Keratinocyte (primary cell): ENCODE results near the gene BEND3. TPM values are rescaled to one million over a fixed set of nuclear protein-coding genes. Genes with fewer than 3 reads are reported as not detected.

Experiments
- DNase-seq: peaks from one replicate; pipeline ENCODE4 v3.0.0-alpha.2; 2011; ENCODE audit warnings: low read depth, missing footprints, low spot score
- FAIRE-seq: peaks from 2 replicates; lab custom pipeline; 2011; peaks lifted over from hg19 to GRCh38; lab: Jason Lieb, UNC
- H2AFZ ChIP-seq: 2 replicates; pipeline ENCODE4 v1.6.0; 2012; ENCODE audit warnings: low read length, control low read depth, inconsistent platforms; ENCODE audit not compliant: control insufficient read depth
- H3K27ac ChIP-seq: 2 replicates; pipeline ENCODE4 v1.5.1; 2011; ENCODE audit warnings: low read length; ENCODE audit not compliant: control insufficient read depth, insufficient read depth
- H3K27me3 ChIP-seq: 3 replicates; pipeline ENCODE4 v1.6.0; 2011; ENCODE audit warnings: low read length; ENCODE audit not compliant: control insufficient read depth, insufficient read depth; ENCODE audit errors: extremely low read depth
- H3K36me3 ChIP-seq, 2 experiments: 2 replicates in 1 of 2; 3 replicates in 1 of 2; pipeline ENCODE4 v1.5.1; 2011; ENCODE audit warnings: low read length in 2 of 2, mild to moderate bottlenecking in 1 of 2; ENCODE audit not compliant: control insufficient read depth in 2 of 2, insufficient read depth in 2 of 2; ENCODE audit errors: extremely low read depth in 1 of 2
- H3K4me1 ChIP-seq: 3 replicates; pipeline ENCODE4 v1.5.1; 2011; ENCODE audit warnings: low read length; ENCODE audit not compliant: control insufficient read depth, insufficient read depth; ENCODE audit errors: extremely low read depth
- H3K4me2 ChIP-seq: 3 replicates; pipeline ENCODE4 v1.6.0; 2011; ENCODE audit warnings: low read depth, low read length; ENCODE audit not compliant: control insufficient read depth, insufficient read depth; ENCODE audit errors: extremely low read depth
- H3K4me3 ChIP-seq, 3 experiments: fragments of 200-600 bp in 1 of 3; sonication (generic) in 1 of 3; 2 replicates in 2 of 3; 3 replicates in 1 of 3; pipeline ENCODE4 v1.5.1; 2011 to 2016; ENCODE audit warnings: low read length in 3 of 3, mild to moderate bottlenecking in 3 of 3, control low read depth in 2 of 3, inconsistent platforms in 1 of 3, low read depth in 1 of 3, mixed read lengths in 1 of 3, mixed run types in 1 of 3, moderate library complexity in 1 of 3; ENCODE audit not compliant: control insufficient read depth in 2 of 3, insufficient read depth in 2 of 3; ENCODE audit errors: extremely low read depth in 1 of 3
- H3K79me2 ChIP-seq: 2 replicates; pipeline ENCODE4 v1.6.0; 2012; ENCODE audit warnings: low read length; ENCODE audit not compliant: control insufficient read depth, insufficient read depth
- H3K9ac ChIP-seq: 3 replicates; pipeline ENCODE4 v1.6.0; 2011; ENCODE audit warnings: low read length; ENCODE audit not compliant: control insufficient read depth, insufficient read depth; ENCODE audit errors: extremely low read depth
- H3K9me1 ChIP-seq: 3 replicates; pipeline ENCODE4 v1.6.0; 2011; ENCODE audit warnings: low read length; ENCODE audit not compliant: control insufficient read depth, insufficient read depth; ENCODE audit errors: extremely low read depth
- H3K9me3 ChIP-seq: 2 replicates; pipeline ENCODE4 v1.5.1; 2012; ENCODE audit warnings: low read depth, low read length; ENCODE audit not compliant: control insufficient read depth
- H4K20me1 ChIP-seq: 3 replicates; pipeline ENCODE4 v1.6.0; 2011; ENCODE audit warnings: low read length; ENCODE audit not compliant: control insufficient read depth, insufficient read depth; ENCODE audit errors: extremely low read depth
- EZH2 ChIP-seq: IDR thresholded peaks from one replicate; pipeline ENCODE4 v1.6.1; 2012; ENCODE audit warnings: inconsistent platforms, mild to moderate bottlenecking, low read length, moderate library complexity
- dilution Hi-C: fragments of 300-500 bp; cut with MboI; formaldehyde crosslinking; loops from one replicate; pipeline ENCODE4 v1.7.0; 2020; ENCODE audit warnings: low sequenced_read_pairs; ENCODE audit not compliant: extremely low pct_ligation_motif_present
- polyA plus RNA-seq, 5 experiments: library from polyadenylated mRNA; depleted of rRNA in 3 of 5; stranded (reverse) in 3 of 5; stranded (forward) in 1 of 5; unstranded in 1 of 5; fragments of >200 nt; gene quantifications; 1 replicate in 1 of 5; 2 replicates in 3 of 5; 3 replicates in 1 of 5; pipeline versions ENCODE4 v1.2.1 to v1.2.3, GENCODE V29; 2011 to 2012; ENCODE audit warnings: missing spikeins in 2 of 5, low read depth in 1 of 5, low replicate concordance in 1 of 5
- TF ChIP-seq, protein P1 (sequence below), 3 experiments: IDR thresholded peaks in 1 of 3; conservative IDR thresholded peaks in 1 of 3; optimal IDR thresholded peaks in 1 of 3; 2 replicates in 2 of 3; 3 replicates in 1 of 3; pipeline versions ENCODE3 to v1.5.1; 2011; ENCODE audit warnings: low read length in 3 of 3, mild to moderate bottlenecking in 3 of 3, moderate library complexity in 2 of 3, control low read depth in 1 of 3, inconsistent platforms in 1 of 3; ENCODE audit not compliant: insufficient read depth in 2 of 3; ENCODE audit errors: extremely low read depth in 1 of 3

BEND3 gene
- polyA plus RNA-seq, 1 donor (not counting 4 experiments of a cell fraction or from before 2014, with no cell fraction given), result 2.1 TPM

DNA sequence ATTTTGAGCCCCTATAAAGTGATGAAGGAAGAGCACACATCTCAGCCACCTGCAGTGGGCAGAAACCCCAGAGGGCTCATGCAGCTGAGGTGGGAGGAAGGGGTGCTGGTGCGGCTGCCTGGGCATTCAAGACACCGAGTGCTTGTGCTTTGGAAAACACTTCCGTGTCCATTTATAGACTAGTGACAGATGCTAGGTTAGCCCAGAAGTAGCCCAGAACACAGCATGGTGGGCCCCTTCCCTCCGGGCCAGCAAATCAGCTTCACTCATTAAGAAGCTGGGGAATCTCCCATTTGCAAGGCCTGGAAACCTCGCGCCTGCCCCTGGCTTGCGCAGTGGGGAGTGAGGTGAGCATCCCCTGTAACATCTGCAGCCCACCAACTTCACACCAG is 12.9 kb downstream of the BEND3 start:
- FAIRE-seq (no peak), DNase-seq (no peak)
- dilution Hi-C loops, result no loop called here
- no peaks in the 10 kb centered on the region for H3K9me1 ChIP-seq
- no peak overlapping the region for H3K4me3 ChIP-seq
- TF ChIP-seq, protein P1, sequence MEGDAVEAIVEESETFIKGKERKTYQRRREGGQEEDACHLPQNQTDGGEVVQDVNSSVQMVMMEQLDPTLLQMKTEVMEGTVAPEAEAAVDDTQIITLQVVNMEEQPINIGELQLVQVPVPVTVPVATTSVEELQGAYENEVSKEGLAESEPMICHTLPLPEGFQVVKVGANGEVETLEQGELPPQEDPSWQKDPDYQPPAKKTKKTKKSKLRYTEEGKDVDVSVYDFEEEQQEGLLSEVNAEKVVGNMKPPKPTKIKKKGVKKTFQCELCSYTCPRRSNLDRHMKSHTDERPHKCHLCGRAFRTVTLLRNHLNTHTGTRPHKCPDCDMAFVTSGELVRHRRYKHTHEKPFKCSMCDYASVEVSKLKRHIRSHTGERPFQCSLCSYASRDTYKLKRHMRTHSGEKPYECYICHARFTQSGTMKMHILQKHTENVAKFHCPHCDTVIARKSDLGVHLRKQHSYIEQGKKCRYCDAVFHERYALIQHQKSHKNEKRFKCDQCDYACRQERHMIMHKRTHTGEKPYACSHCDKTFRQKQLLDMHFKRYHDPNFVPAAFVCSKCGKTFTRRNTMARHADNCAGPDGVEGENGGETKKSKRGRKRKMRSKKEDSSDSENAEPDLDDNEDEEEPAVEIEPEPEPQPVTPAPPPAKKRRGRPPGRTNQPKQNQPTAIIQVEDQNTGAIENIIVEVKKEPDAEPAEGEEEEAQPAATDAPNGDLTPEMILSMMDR (optimal IDR thresholded peaks at IDR 0.05 in 1 of 3, IDR thresholded peaks at IDR 0.05 in 1 of 3, conservative IDR thresholded peaks at IDR 0.05 in 1 of 3; ENCODE audit: extremely low read depth in 1 of 3, insufficient read depth in 2 of 3, low read length in 3 of 3), result no peak
- no peak for TF ChIP-seq EZH2
- H3K9ac ChIP-seq, result no peak overlapping the region
- no peaks in the 10 kb centered on the region for H3K27me3 ChIP-seq
- no peak overlapping the region for H2AFZ ChIP-seq
- H3K4me2 ChIP-seq, result no peak overlapping the region
- peaks cover 0 to 3% of the 10 kb centered on the region in 2 experiments for H3K36me3 ChIP-seq
- H3K79me2 ChIP-seq, result no peaks in the 10 kb centered on the region
- H3K4me1 ChIP-seq, result no peaks in the 10 kb centered on the region
- H3K9me3 ChIP-seq, result no peaks in the 10 kb centered on the region
- H3K27ac ChIP-seq, result no peak overlapping the region
- H4K20me1 ChIP-seq, result no peaks in the 10 kb centered on the region

- FAIRE-seq (no peak), DNase-seq (no peak)
- H3K9me3 ChIP-seq, result no peaks in the 10 kb centered on the region
- TF ChIP-seq, protein P1 (optimal IDR thresholded peaks at IDR 0.05 in 1 of 3, IDR thresholded peaks at IDR 0.05 in 1 of 3, conservative IDR thresholded peaks at IDR 0.05 in 1 of 3; ENCODE audit: extremely low read depth in 1 of 3, insufficient read depth in 2 of 3, low read length in 3 of 3), result no peak
- TF ChIP-seq EZH2, result no peak
- H3K4me3 ChIP-seq, result no peak overlapping the region
- no peaks in the 10 kb centered on the region for H3K79me2 ChIP-seq
- dilution Hi-C loops, result no loop called here
- H3K27me3 ChIP-seq, result no peaks in the 10 kb centered on the region
- peaks cover 0 to 3% of the 10 kb centered on the region in 2 experiments for H3K36me3 ChIP-seq
- H4K20me1 ChIP-seq, result no peaks in the 10 kb centered on the region
- H3K4me2 ChIP-seq, result no peak overlapping the region
- H2AFZ ChIP-seq, result no peak overlapping the region
- H3K9ac ChIP-seq, result no peak overlapping the region
- H3K4me1 ChIP-seq, result no peaks in the 10 kb centered on the region
- H3K9me1 ChIP-seq, result no peaks in the 10 kb centered on the region
- no peak overlapping the region for H3K27ac ChIP-seq
Observed at GRCh38 chr6:107101686-107102413, 13.5 kb downstream of the BEND3 start.
